GM10847 (cell line): ENCODE measurements around the gene HNRNPK.
A peak's percentile ranks its signal among the peaks of the same experiment; 100 is the strongest.

Experiments used
- POLR2A ChIP-seq: IDR thresholded peaks from 2 replicates; pipeline ENCODE4 v1.6.1; 2011; ENCODE audit not compliant: insufficient read length; ENCODE audit errors: extremely low read depth

Gene HNRNPK

GRCh38 chr9:83960991-83961390 lies 19.0 kb downstream of the HNRNPK start:
- no peak for TF ChIP-seq POLR2A

- TF ChIP-seq POLR2A: no peak
Observed at GRCh38 chr9:83959061-83959460, 21.0 kb downstream of the HNRNPK start.

GRCh38 chr9:83957248-83957513 lies 22.8 kb downstream of the HNRNPK start:
- TF ChIP-seq POLR2A: no peak

GRCh38 chr9:83956436-83957247 lies 23.4 kb downstream of the HNRNPK start:
- peak; percentile 40 for TF ChIP-seq POLR2A

- no peak for TF ChIP-seq POLR2A
Observed at GRCh38 chr9:83956086-83956435, 24.0 kb downstream of the HNRNPK start.

- no peak for TF ChIP-seq POLR2A
Observed at GRCh38 chr9:83940590-83941303, 39.3 kb downstream of the HNRNPK start.

GRCh38 chr9:83937861-83938455 lies 42.1 kb downstream of the HNRNPK start:
- TF ChIP-seq POLR2A: no peak

GRCh38 chr9:83936523-83936922 lies 43.5 kb downstream of the HNRNPK start:
- no peak for TF ChIP-seq POLR2A

- no peak for TF ChIP-seq POLR2A
Observed at GRCh38 chr9:83935276-83935935, 44.6 kb downstream of the HNRNPK start.

GRCh38 chr9:83934569-83935275 lies 45.3 kb downstream of the HNRNPK start:
- no peak for TF ChIP-seq POLR2A

GRCh38 chr9:83933790-83934189 lies 46.2 kb downstream of the HNRNPK start:
- TF ChIP-seq POLR2A: no peak

GRCh38 chr9:83932851-83933250 lies 47.2 kb downstream of the HNRNPK start:
- TF ChIP-seq POLR2A: no peak

GRCh38 chr9:83932011-83932410 lies 48.0 kb downstream of the HNRNPK start:
- no peak for TF ChIP-seq POLR2A

- no peak for TF ChIP-seq POLR2A
Observed at GRCh38 chr9:83930881-83931280, 49.1 kb downstream of the HNRNPK start.

- TF ChIP-seq POLR2A: no peak
Observed at GRCh38 chr9:83927591-83927990, 52.4 kb downstream of the HNRNPK start.
